Omental fat pad (tissue), 4 donors: Measurements from ENCODE around the gene PNMA3. TPM values are rescaled to one million over a fixed set of nuclear protein-coding genes. Genes with fewer than 3 reads are reported as not detected.
A peak's percentile ranks its signal among the peaks of the same experiment; 100 is the strongest.
"Not testable (repeated sequence)": the region's sequence is repeated elsewhere in the genome, so short reads cannot be mapped to it uniquely, and the experiment has no call there.

Source experiments
- ATAC-seq: fragments of 150-250 bp; one replicate; pipeline ENCODE4 v1.9.1; 2016; ENCODE audit warnings: mild to moderate bottlenecking, moderate library complexity; ENCODE audit not compliant: low FRiP score
- DNase-seq: peaks from one replicate; pipeline ENCODE4 v3.0.0-alpha.2; 2019; ENCODE audit warnings: low spot score
- total RNA-seq, 4 donors: library from RNA; depleted of rRNA; stranded (reverse); fragments of >200 nt; gene quantifications; one replicate each; pipeline ENCODE4 v1.1.0, GENCODE V29; 2016
- TF ChIP-seq, protein P1 (sequence below), 3 donors: fragments of 450-650 bp; IDR thresholded peaks; one replicate each; pipeline ENCODE4 v1.5.1; 2016 to 2017; ENCODE audit warnings: antibody characterized with exemption in 3 of 3, mild to moderate bottlenecking in 3 of 3, moderate library complexity in 2 of 3

PNMA3 gene
- total RNA-seq, 4 donors from 2014 or later = 0.24 to 0.46 (median 0.38) TPM

- TF ChIP-seq, protein P1, sequence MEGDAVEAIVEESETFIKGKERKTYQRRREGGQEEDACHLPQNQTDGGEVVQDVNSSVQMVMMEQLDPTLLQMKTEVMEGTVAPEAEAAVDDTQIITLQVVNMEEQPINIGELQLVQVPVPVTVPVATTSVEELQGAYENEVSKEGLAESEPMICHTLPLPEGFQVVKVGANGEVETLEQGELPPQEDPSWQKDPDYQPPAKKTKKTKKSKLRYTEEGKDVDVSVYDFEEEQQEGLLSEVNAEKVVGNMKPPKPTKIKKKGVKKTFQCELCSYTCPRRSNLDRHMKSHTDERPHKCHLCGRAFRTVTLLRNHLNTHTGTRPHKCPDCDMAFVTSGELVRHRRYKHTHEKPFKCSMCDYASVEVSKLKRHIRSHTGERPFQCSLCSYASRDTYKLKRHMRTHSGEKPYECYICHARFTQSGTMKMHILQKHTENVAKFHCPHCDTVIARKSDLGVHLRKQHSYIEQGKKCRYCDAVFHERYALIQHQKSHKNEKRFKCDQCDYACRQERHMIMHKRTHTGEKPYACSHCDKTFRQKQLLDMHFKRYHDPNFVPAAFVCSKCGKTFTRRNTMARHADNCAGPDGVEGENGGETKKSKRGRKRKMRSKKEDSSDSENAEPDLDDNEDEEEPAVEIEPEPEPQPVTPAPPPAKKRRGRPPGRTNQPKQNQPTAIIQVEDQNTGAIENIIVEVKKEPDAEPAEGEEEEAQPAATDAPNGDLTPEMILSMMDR (IDR thresholded peaks at IDR 0.05) = no peak
- DNase-seq = no peak
- ATAC-seq = no peak
Observed at GRCh38 chrX:153061732-153062131, 5.5 kb downstream of the PNMA3 start.

GRCh38 chrX:153063315-153063714, 7.0 kb downstream of the PNMA3 start:
- TF ChIP-seq, protein P1 (IDR thresholded peaks at IDR 0.05) = no peak
- no peak for ATAC-seq
- no peak for DNase-seq

DNA sequence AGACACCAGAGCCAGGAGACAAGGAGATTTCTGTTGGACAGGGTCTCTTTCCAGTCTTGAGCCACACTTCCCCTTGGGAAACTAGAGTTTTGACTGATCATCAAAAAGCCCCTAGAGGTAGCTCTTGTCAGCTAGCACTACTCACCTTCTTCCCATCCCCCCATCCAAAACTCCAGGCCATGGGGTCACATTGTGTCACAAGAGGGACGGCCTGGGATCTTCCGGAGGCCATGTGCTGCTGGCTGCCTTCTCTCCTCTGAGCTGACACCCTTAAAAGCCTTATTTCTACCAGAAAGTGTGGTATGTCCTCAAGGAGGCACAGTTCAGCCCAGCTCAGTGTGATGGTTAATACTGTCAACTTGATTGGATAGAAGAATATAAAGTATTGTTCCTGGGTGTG, 7.8 kb downstream of the PNMA3 start:
- TF ChIP-seq, protein P1 (IDR thresholded peaks at IDR 0.05) = no peak
- DNase-seq (no peak), ATAC-seq (no peak)

GRCh38 chrX:153065389-153065788, 9.1 kb downstream of the PNMA3 start:
- DNase-seq = no peak
- no peak for ATAC-seq
- TF ChIP-seq, protein P1 (IDR thresholded peaks at IDR 0.05) = no peak

- not testable (repeated sequence) for ATAC-seq, DNase-seq
Observed at GRCh38 chrX:153066402-153066801, 10.1 kb downstream of the PNMA3 start.

DNA sequence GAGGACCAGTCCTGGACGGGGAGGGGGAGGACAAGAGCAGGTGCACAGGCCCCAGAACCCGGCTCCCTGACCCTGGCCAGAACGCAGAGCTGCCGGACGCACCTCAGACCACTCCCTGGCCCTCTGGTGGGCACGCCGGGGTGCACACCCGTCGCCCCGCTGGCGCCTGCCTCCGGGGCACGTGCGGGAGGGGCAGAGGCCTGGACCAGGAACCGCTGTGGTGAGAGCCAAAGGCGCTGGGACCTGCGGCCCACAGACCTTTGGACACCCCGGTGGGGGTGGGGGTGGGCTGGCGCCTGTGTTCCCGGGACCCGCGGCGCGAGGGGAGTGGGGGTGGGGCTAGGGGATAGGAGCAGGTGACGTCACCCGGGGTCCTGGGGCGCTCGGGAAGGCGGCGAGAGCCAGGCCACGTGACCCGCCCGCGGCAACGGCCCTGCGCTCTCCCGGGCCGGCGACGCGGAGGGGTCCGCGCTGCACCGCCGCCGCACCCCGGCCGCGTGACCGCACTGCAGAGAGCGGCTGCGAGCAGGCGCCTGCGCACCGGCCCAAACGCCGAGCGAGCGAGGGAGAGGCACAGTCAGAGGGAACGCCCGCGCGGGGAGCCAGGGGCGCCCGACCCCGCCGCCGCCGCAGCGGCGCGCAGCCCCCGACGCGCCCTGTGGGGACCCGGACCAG, 15.8 kb downstream of the PNMA3 start, which contains the start of gene PNMA6A:
Gene PNMA6A, plus strand, starts transcription at position 546 of the 675 bp plus-strand sequence. CDS start 609 bp downstream, outside the sequence.
- ATAC-seq = peak; percentile 41
- DNase-seq = not testable (repeated sequence)

DNA sequence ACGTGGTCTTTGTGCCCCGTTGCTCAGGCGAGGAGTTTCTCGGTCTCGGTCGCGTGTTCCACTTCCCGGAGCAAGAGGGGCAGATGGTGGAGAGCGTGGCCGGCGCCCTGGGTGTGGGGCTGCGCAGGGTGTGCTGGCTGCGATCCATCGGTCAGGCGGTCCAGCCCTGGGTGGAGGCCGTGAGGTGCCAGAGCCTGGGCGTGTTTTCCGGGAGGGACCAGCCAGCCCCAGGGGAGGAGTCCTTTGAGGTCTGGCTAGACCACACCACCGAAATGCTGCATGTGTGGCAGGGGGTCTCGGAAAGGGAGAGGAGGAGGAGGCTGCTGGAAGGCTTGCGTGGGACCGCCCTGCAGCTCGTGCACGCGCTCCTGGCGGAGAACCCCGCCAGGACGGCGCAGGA, 17.1 kb downstream of the PNMA3 start:
- not testable (repeated sequence) for DNase-seq, ATAC-seq

DNA sequence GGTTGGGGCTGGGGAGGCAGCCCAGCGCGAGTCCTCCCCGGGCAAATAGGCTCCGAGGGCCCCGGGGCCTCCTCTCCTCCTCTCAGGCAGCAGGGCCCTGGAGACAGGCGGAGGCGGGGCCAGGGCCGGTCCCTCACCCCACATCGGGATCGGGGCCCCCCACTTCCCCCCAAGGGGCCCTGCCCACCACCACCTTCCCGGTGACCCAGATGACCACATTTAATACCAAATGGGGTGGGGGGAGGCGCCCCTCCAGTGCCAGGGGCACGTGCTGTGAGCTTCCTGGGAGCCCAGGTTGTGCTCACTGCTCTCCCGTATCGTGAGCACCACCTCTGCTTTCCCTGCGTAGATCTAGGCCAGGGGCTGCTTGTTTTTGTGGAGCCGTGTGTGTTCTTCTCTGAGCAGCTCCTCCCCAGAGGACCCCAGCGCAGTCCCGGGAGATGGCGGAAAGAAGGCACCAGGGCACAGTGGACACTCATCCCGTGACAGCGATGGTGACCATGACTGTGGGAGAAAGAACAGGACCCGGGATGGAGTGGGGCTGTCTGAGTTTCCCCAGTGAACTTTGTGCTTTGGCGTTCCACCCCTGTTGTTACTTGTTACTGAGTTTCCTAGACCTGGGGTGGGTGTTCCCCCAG, 18.1 kb downstream of the PNMA3 start:
- TF ChIP-seq, protein P1 (IDR thresholded peaks at IDR 0.05) = no peak
- no peak for DNase-seq
- ATAC-seq = no peak
